ENCODE data around the gene AXIN1. TPM values are rescaled to one million over a fixed set of nuclear protein-coding genes. Genes with fewer than 3 reads are reported as not detected.
"Not testable (repeated sequence)": the region's sequence is repeated elsewhere in the genome, so short reads cannot be mapped to it uniquely, and the experiment has no call there.

AXIN1 gene
- total RNA-seq, 1 donor from 2014 or later: 28.2 TPM

DNA sequence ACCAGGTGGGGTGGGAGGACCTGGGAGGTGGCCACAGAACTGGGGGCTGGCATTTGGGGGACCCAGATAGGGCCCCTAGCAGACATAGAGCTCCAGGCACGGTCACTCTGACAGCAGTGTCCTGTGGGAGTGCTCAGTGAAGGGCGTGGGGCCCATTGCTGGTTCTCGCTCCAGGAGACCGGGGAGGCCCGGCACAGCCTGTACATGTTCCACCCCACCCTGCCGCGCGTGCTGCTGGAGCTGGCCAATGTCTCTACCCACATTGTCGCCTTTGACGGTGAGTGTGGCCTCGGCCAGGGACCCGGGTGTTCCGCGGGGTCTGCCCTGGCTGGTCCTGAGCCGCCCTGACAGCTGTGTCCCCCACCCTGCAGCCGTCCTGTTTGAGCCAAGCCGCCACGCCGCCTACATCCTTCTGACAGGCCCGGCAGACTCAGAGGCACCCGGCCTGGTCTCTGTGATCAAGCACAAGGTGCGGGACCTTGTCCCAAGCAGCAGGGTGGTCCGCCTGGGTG is 88.0 kb downstream of the AXIN1 start:
- no peak for DNase-seq

DNA sequence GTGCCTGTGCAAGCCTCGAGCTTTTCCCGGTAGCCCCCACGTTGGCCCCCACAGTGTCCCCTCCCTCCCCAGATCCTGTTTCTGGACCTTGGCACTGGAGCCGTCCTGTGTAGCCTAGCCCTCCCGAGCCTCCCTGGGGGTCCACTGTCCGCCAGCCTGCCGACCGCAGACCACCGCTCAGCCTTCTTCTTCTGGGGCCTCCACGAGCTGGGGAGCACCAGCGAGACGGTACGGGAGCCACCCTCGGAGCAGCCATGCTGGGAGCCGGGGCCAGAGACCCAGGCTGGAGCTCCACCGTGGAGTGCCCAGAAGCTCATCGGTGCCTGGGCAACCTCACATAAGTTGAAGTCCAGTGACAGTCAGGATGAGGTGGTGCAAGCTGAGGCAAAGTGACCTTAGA is 88.6 kb downstream of the AXIN1 start:
- DNase-seq: no peak

DNA sequence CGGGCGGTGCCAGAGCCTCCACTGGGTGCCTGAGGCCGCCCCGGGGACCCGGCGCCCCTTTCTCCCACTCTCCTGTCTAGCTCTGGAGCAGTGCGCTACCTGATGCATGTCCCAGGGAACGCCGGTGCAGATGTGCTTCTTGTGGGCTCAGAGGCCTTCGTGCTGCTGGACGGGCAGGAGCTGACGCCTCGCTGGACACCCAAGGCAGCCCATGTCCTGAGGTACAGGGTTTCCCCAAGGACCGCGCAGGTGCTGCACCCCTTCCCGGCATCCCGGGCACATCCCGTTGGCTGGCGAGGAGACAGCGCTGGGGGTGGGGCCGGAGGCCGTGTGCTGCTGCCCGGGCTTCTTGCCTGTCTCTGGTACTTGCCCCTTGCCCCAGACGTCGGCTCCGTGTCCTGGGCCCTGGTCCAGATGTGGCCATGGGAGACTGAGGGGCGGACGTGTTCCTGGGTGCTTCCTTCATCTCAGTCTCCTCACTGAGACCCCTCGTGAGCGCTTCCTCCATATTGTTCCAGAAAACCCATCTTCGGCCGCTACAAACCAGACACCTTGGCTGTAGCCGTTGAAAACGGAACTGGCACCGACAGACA is 89.2 kb downstream of the AXIN1 start:
- no peak for DNase-seq

DNA sequence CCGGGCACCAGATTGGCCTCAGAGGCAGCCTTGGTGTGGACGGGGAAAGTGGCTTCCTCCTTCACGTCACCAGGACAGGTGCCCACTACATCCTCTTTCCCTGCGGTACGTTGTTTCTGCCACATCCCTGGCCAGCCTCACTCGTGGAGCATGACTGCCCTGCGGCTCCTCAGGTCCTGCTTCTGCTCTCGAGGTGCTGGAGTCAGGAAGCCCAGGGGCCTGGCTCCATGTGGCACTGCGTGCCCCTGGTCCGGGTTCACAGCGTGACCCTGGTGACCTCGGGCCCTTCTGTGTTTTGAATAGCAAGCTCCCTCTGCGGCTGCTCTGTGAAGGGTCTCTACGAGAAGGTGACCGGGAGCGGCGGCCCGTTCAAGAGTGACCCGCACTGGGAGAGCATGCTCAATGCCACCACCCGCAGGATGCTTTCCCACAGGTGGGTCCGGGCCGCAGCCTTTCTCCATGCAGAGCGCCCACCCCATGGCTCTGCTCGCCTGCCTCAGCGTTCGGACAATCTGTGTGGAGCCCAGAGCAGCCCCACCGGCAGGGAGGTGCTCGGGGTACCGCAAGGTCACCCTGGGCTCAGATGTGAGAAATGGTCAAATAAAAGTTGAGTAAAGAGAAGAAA is 90.3 kb downstream of the AXIN1 start:
- DNase-seq: no peak

DNA sequence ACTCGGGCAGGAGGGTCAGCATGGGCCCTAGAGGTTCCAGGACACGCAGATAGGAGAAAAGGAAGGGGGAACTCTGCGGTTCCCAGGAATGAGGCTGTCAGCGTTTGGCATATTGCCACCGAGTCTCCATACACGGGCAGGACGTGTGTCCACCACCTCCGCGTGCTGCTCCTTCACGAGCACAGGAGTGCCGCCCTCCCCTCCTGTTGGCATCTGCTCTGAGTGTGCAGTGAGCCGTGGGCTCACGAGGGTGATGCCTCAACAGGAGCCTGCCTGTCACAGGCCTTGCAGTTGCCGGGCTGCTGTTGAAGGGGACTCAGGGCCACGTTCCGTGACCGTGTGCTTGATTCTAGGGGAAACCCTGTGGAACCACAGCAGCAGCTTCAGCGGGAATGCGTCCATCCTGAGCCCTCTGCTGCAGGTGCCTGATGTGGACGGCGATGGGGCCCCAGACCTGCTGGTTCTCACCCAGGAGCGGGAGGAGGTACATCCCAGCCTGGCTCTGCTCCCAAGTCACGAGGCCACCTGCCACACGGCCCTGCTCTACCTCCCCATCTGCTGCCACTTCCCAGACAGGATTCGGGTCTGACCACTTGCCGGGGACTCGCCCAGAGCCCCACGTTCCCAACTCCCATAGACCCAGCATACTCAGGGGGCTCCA is 91.4 kb downstream of the AXIN1 start:
- no peak for DNase-seq

DNA sequence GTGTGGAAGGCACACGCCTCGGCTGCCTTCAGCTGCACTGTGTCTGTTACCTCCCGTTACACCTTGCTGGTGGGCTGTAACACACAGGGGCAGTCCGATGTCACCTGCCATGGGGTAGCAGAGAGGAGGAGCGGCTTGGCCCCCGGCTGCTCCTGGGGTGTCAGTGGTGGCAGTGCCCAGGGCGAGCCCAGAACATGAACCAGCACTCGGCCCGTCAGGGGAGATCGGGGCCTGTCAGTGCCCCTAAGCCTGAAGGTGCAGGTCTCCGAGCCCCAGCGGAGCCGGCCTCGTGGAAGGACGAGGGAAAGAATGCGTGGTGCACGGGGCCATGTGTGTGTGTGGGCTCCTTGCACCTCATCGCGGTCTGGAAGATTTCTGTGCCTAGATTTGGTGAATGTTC is 92.2 kb downstream of the AXIN1 start:
- no peak for DNase-seq

DNA sequence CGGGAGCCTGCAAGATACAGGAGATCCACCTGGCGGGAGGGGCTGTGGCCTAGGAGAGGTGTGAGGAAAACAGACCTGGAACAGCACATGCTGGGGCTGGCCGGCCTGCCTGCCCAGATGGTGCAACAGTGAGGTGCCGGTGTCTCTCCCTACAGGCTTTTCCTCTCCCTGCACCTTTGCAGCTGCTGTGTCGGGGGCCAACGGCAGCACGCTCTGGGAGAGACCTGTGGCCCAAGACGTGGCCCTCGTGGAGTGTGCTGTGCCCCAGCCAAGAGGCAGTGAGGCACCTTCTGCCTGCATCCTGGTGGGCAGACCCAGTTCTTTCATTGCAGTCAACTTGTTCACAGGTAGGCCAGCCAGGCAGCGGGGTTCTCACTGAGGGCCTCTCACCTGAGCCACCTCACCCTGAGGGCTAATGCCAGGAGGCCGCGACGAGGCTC is 92.7 kb downstream of the AXIN1 start:
- DNase-seq: no peak

DNA sequence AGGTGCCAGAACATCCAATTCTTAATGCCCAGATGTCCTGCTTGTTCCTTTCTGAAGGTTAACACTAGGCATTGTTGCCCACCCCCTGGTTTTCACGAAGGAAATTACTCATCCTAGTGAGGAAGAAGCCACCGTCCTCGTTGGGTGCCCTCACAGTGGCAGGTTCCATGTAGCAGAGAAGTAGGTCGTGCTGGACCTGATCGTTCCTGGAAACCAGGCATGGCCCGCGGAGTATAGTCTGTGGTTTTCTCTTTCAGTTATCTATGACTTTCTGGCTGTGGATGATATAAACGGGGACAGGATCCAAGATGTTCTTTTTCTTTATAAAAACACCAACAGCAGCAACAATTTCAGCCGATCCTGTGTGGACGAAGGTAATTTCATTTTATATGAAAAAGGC is 93.3 kb downstream of the AXIN1 start:
- DNase-seq: no peak

DNA sequence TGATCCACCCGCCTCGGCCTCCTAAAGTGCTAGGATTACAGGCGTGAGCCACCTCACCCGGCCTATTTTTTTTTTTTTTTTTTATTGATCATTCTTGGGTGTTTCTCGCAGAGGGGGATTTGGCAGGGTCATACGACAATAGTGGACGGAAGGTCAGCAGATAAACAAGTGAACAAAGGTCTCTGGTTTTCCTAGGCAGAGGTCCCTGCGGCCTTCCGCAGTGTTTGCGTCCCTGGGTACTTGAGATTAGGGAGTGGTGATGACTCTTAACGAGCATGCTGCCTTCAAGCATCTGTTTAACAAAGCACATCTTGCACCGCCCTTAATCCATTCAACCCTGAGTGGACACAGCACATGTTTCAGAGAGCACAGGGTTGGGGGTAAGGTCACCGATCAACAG is 94.4 kb downstream of the AXIN1 start:
- not testable (repeated sequence) for DNase-seq

DNA sequence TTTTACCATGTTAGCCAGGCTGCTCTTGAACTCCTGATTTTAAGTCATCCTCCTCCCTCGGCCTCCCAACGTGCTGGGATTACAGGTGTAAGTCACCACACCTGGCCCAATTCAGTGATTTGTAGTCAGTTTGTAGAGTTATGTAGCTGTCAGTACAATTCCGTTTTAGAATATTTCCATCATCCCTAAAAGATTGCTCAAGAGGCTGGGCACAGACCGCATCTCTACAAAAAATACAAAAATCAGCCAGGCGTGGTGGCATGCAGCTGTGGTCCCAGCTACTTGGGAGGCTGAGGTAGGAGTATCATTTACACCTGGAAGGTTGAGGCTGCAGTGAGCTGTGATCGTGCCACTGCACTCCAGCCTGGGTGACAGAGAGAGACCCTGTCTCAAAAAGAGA is 97.3 kb downstream of the AXIN1 start:
- DNase-seq: no peak

DNA sequence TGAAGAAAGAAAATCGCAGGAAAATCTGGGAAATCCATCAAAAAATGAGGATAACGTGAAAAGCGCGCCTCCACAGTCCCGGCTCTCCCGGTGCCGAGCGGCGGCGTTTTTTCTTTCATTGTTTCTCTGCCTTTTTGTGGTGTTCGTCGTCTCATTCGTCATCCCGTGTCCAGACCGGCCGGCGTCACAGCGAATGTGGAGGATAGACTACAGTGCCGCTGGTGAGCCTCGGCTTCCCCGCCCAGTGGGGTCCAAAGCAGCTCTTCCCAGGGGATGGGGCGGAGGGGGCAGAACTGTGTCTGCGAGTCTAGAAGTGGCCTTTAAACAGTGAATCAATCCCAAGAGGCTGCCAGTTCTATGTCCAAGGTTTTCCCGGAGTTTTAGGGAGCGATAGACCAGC is 98.1 kb downstream of the AXIN1 start:
- DNase-seq: no peak

DNA sequence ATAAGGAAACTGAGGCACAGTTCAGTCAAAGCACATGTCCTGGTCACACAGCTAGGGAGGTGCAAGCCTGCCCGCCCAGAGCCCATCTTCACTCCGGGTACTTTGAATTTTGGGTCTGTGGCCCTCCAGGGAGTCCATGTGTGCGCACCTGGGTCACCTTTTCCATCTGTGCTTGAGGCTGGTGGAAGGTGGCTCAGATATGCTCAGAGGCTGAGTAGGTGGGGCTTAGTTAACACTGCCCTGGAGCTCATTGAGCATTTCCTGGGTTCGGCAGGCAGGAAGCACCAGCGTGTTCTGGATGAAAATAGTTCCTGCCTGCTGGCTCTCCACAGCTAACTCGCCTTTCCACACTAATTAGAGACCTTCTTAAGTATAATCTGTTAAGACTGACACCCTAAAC is 98.7 kb downstream of the AXIN1 start:
- no peak for DNase-seq

DNA sequence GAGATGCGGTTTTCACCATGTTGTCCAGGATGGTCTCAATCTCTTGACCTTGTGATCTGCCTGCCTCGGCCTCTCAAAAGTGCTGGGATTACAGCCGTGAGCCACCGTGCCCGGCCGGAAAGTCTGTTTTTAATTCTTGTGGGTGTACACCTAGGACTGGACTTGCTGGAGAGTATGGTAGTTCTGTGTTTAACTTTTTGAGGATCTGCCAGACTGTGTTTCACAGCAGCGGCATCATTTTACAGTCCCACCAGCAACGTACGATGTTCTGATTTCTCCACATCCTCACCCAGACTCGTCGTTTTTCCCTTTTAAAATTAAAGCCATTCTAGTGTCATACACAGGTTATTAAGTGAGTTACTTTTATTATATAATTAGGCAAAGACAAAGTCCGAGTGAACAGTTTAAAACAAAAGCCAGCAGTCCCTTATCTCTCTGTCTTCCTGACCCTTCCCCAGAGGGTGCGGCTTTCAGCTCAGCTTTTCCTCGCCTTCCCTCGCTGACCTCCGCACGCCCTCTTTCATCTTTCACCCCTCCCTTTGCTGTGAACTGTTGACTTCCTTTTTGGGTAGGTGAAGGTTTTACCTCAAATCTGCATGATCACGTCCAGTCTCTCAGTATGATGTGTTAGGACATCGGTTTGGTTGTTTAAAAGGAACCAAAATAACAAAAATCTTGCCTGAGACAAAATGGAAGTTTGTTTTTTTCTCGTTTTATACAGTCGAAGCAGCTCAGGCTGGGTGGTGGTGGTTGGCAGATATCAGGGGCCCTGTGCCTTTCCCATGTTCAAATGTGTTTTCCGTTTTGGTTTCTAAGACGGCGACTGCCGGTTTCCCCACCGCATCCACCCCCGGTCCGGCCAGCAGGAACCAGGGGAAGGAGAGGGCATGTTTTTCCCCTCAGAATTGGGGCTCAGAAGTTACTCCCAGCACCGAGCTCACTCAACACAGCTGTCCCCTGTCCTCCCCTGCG is 99.9 kb downstream of the AXIN1 start:
- peak; percentile 32 for DNase-seq

DNA sequence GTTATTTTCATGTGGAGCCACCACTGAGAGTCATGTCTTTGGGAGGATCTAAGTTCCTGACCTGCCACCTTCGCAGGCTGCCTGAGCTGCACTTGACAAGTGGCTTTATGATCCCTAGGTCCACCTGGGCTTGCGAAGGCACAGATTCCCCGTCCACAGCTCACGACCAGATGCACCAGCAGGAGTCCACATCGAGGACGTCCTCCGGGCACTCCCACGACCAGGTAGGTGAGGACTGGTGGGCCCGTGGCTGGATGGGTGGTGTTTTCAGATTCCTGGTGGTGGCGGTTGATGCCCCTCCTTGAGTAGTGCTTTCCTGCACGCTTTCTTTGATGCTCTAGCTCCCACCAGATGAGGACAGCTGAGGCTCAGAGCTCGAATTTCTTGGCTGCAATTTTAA is 103.1 kb downstream of the AXIN1 start:
- DNase-seq: no peak

DNA sequence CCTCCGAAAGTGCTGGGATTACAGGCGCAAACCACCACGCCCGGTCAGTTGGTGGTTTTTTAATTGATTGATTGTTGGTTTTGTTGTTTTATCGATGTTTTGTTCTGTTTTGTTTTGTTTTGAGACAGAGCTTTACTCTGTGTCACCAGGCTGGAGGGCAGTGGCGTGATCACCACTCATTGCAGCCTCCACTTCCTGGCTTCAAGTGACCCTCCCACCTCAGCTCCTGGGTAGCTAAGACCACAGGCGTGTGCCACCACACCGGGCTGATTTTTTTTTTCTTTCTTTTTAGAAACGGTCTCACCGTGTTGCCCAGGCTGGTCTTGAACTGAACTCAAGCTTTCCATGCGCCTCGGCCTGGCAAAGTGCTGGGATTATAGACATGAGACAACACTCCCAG is 105.5 kb downstream of the AXIN1 start:
- no peak for DNase-seq

DNA sequence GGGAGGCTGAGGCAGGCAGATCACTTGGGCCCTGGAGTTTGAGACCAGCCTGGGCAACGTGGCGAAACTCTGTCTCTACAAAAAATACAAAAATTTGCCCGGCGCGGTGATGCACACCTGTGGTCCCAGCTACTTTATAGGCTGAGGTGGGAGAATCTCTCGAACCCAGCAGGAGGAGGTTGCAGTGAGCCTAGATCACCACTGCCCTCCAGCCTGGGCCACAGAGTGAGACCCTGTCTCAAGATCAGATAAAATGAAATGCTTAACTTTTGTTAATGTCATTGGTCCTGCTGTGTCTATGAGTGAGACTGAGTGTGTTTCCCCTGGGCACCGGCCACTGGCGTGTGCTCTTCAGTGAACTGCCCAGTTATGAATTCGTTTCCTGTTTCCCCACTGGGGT is 107.4 kb downstream of the AXIN1 start:
- no peak for DNase-seq

DNA sequence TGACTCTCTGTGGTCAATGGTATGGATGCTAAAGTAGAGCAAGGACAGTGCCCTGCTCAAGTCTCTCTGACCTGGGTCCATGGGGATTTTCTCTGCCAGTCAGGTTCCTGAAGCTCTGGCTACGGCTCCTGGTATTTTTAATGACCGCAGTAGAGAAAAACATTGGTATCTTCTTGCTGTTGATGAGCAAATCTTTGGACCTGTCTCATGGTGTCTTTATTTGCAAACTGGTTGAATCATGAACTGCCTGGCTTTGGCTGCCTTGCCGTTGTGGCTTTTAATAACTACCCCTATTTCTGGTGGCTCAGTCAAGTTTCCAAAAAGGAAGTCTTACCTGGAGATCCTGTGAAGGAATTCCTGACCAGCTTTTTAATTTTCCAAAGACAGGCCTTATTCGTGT is 109.2 kb downstream of the AXIN1 start:
- no peak for DNase-seq

DNA sequence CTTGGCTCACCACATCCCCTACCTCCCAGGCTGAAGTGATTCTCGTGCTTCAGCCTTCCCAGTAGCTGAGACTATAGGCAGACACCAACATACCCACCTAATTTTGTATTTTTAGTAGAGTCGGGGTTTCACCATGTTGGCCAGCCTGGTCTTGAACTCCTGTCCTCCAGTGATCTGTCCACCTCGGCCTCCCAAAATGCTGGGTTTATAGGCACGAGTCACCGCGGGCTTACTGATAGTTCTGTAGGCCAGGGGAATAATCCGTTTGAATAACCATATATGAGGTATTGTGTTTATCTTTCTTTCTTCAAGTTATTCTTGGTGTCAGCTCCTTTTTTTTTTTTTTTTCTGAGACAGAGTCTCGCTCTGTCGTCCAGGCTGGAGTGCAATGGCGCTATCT is 110.2 kb downstream of the AXIN1 start:
- DNase-seq: no peak

DNA sequence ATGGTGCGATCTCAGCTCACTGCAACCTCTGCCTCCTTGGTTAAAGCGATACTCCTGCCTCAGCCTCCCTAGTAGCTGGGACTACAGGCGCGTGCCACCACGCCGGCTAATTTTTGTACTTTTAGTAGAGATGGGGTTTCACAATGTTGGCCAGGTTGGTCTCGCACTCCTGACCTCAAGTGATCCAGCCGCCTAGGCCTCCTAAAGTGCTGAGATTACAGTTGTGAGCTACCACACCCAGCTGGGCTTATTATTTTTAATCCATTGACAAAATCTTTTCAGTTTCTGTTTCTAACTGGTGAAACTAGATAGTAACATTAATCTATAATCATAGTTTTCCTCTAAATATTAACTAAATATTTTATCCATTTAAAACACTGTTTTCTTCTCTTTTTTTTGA is 112.0 kb downstream of the AXIN1 start:
- DNase-seq: no peak

DNA sequence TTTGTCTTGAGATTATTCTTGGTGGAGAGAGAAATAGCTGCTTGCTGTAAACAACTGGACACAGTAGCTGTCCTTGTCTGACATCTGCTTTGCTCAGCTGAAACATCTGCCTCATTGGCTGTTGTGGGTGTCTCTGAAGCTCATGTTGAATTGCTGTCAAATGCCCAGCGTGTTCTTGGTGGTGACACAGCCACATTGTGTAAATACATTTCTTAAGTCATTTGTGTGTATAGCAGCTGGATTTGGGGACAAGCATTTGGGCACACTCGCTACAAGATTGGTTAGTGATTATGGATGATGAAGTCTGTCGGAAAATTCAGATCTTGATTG is 112.6 kb downstream of the AXIN1 start:
- DNase-seq: no peak
